ENCODE measurements around the gene MYO5C.
"Not testable (repeated sequence)": the region's sequence is repeated elsewhere in the genome, so short reads cannot be mapped to it uniquely, and the experiment has no call there.

MYO5C gene

GRCh38 chr15:52308446-52309153, 13.0 kb upstream of the MYO5C start:
- DNase-seq = no peak

- DNase-seq = no peak
Observed at GRCh38 chr15:52307847-52308246, 12.2 kb upstream of the MYO5C start.

- no peak for DNase-seq
Observed at GRCh38 chr15:52306270-52306669, 10.7 kb upstream of the MYO5C start.

- DNase-seq = no peak
Observed at GRCh38 chr15:52303093-52303772, 7.6 kb upstream of the MYO5C start.

GRCh38 chr15:52301265-52301847, 5.8 kb upstream of the MYO5C start:
- no peak for DNase-seq

- no peak for DNase-seq
Observed at GRCh38 chr15:52294881-52295420, 653 bp downstream of the MYO5C start.

GRCh38 chr15:52292780-52293392, 2.7 kb downstream of the MYO5C start:
- no peak for DNase-seq

GRCh38 chr15:52291204-52291603, 4.4 kb downstream of the MYO5C start:
- no peak for DNase-seq

GRCh38 chr15:52290800-52291199, 4.8 kb downstream of the MYO5C start:
- DNase-seq = no peak

- no peak for DNase-seq
Observed at GRCh38 chr15:52290329-52290728, 5.3 kb downstream of the MYO5C start.

- no peak for DNase-seq
Observed at GRCh38 chr15:52289629-52290081, 5.9 kb downstream of the MYO5C start.

- no peak for DNase-seq
Observed at GRCh38 chr15:52288986-52289385, 6.6 kb downstream of the MYO5C start.

GRCh38 chr15:52288051-52288942, 7.3 kb downstream of the MYO5C start:
- no peak for DNase-seq

- no peak for DNase-seq
Observed at GRCh38 chr15:52287114-52287513, 8.5 kb downstream of the MYO5C start.

GRCh38 chr15:52285941-52286340, 9.7 kb downstream of the MYO5C start:
- DNase-seq = not testable (repeated sequence)

GRCh38 chr15:52284164-52284563, 11.4 kb downstream of the MYO5C start:
- no peak for DNase-seq

- no peak for DNase-seq
Observed at GRCh38 chr15:52283281-52283680, 12.3 kb downstream of the MYO5C start.

GRCh38 chr15:52282418-52282817, 13.2 kb downstream of the MYO5C start:
- no peak for DNase-seq

- DNase-seq = no peak
Observed at GRCh38 chr15:52281085-52282035, 14.2 kb downstream of the MYO5C start.

- no peak for DNase-seq
Observed at GRCh38 chr15:52280326-52281084, 15.1 kb downstream of the MYO5C start.
